GM18858 (cell line): ENCODE results near the gene MAP3K12.
"Not testable (repeated sequence)": the region's sequence is repeated elsewhere in the genome, so short reads cannot be mapped to it uniquely, and the experiment has no call there.

Experiments
- ATAC-seq: cut with Tn5 transposase; IDR thresholded peaks from one replicate; pipeline ENCODE4 v1.9.1; 2021; ENCODE audit not compliant: unreplicated experiment

MAP3K12 gene

DNA sequence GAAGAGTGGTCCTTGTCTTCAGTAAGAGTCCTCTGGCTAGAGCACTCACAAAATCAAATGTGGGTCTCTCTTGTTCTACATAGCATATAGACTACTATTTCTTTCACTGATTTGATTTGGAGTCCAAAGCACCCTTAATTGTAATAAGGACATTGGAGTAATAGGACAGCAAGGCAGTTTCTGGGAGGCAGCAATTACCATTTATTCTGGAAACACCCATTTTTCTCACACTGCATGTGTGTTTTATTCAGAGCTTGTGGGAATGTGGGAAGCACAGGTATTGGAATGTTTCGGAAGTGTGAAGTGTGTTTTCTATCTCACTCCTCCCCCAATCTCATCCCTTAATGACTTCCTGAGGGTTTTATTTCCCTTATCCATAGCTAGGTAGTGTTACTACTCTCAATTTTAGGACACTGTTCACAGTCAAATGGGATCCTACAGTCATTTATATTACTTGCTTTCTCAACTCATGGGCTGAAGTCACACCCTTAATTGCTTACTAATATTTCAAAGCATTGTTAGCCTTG, 27.1 kb downstream of the MAP3K12 start:
- ATAC-seq: no peak

DNA sequence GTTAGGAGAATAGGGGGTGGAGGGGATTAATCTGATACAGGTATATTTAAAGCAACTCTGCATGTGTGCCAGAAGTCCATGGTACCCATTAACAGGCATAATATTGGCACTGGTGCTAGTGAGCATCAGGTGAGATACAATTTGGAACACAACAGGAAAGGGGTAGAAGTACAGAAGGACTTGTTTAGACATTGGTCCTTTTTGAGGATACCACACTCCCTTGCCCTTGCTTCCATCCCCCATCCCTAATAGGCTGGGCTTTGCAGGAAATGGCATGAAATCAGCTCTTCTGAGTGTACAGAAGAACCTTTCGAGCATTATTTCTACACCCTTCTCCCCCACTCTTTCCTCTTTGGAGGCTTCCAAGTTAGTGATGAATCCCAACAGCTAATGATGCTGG, 31.0 kb downstream of the MAP3K12 start:
- ATAC-seq: no peak

DNA sequence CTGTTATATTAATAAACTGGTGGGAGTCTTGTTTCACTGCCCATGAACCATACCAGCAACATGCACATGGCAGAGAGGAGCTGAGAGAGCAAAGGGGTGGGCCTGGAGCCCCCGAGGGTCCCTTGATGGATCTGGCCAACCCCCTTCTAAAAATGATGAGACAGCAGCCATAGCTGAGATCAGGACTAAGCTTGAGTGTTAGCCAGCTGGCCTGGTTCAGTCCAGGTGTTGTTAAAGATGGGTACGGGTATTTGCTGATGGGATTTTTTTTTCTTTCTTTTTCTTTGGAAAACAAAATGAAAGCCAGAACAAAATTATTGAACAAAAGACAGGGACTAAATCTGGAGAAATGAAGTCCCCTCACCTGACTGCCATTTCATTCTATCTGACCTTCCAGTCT, 31.4 kb downstream of the MAP3K12 start:
- ATAC-seq: no peak

DNA sequence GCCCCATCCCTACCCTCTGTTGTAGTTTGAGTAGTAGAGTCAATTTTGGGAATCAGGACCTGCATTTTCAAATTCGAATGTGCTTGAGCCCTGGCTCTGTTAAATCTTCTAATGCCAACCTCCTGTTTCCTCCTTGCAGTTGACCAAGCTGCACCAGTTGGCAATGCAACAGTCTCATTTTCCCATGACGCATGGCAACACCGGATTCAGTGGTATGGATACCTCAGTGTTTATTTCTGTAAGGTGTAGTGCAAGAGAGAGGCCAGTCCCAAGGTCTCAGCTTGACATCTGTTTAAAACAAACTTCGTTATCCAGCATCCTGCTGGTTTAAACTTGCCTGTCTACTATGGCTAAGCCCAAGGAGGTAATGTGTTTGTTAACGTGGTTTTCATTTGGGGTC, 32.2 kb downstream of the MAP3K12 start:
- ATAC-seq: no peak

DNA sequence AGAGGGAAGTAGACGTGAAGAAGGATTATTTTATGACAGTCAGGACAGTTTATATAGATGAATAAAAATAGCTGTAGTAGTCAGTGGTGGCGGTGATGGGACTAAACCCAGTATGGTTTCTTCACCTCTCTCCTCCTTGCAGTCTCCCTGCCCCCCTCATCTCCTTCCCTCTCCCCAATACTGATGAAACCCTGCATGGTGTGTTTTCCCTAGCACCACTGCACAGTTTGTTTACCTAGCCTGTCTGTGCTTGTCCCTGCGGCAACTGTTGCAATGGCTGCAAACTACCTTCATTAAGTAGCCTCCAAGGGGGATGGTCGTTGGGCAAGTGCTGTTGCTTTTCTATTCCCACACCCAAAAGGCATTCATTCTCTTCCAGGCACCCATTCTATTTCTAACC, 32.6 kb downstream of the MAP3K12 start:
- ATAC-seq: no peak

DNA sequence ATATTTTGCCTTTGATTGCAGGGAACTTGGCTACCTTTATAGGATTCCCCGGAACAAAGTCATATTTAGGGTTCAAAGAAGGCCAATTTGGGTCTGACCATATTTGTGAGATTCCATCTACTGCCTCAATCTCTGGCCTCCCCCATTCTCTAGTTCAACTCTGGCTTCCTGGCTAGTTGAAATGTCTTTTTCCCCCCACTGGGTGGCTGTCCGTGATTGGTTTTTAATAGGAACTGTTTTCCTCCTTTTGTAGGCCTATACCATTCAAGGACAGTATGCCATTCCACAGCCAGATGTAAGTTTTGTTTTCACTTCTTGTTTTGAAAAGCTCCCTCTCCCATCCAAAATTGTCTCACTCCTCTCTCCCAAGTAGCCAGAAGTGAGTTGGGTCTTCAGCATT, 33.6 kb downstream of the MAP3K12 start:
- ATAC-seq: no peak

DNA sequence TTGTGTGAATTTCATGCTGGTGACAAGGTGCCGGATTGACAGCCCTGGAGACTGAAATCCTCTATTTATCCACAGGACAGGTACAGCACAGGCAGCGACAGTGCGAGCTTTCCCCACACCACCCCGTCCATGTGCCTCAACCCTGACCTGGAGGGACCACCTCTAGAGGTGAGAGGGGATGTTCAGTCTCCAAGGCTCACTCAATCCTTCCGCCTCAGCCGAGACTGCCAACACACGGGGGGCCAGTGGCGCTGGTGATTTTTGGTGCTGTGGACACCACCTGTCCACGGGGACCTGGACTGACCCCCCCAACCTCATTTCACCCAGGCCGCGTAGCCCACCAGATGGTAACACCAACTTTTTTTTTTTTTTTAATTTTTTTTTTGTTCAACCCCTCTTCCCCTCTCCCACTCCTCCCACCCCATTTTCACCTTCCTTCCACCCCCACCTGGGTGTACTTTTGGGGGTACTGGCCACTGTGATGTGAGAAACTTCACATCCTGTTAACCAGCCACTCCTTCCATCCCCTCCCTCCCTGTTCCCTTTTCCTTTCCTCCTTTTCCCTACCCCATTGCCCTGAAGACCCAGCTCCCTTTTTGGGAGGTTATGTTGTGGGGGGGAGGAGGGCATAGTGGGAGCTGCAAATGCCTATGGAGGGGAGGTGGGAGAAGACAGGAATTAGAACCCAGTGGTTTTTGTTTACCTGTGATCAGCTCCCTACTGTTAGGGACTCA, 34.4 kb downstream of the MAP3K12 start:
- no peak for ATAC-seq

DNA sequence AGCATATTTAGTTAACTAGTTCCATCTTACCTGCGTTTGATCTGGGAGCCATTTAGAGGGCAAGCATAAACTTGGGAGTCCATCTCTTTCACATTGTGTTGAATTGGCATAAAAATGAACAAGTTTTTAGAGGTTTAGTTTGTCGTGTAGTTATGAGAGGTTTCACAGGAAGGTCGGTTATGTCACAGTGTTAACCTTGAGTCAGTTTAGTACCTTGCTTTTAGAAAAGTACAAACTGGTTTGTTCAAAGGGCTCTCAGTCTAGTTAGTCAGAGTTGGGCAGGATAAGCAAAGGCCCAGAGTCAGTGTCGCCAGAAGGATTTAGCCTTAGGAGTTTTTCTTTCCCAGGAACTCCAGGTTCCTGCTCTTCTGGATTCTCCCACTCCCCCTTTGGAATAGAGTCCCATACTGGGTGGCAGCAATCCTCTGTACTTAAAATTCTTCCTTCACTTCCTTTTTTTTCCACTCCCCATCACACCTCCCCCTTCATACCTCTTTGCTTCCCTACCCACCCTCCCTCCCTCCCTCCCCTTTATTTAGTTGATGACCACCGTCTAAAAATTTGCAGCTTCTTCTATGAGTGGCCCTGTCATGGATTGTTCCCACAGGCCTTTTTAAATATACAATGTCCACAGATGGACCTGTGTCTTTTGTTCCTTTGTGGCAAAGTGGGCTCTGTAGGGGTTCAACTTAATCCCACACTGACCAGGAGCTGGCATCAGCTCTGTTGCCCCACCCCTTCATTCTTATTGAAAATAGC, 35.3 kb downstream of the MAP3K12 start:
- no peak for ATAC-seq

DNA sequence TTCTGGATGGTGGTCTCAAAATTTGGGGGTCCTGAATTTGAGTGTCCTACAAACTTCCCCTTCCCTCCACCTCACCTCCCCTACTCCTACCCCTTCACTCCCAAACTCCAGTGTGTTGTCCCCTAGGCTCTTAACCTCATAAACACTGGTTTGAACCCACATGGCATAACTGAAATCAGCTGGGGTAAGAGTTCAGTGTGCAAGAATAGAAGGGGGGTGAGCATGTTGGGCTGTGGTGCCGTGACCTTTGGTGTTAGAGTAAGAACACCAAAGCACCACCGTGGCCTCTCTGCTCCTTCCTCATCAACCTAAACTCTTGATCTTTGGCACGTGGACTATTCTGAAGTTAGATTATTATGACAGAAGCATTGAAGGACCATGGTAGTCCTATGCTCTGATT, 36.3 kb downstream of the MAP3K12 start:
- no peak for ATAC-seq

DNA sequence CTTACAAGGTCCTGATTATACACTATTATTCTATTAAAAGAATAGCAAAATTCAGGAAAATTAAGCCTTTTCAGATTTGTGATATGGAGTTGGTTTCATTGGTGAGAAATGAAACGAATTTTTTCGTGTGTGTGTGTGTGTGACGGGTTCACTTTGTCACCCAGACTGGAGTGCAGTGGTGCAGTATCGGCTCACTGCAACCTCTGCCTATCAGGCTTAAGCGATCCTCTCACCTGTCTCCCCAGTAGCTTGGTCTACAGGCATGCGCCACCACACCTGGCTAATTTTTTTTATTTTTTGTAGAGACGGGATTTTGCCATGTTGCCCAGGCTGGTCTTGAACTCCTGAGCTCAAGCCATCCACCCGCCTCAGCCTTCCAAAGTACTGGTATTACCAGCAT, 37.7 kb downstream of the MAP3K12 start:
- no peak for ATAC-seq

DNA sequence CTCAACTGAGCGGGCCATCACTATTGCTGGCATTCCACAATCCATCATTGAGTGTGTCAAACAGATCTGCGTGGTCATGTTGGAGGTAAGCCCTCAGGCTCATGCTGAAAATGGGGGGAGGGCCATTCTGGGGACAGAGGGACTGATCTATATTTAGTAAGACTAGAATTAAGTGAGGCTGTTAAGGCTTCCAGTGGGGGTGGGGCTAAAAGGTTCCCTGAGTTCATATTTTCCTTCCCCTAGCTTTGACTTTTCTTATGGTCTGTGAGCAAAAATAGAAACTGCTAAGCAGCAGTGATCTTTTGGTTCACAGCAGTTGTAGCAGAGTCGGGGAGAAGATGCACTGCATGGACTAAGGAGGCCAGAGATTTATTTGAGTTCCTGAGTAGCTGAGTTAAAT, 38.2 kb downstream of the MAP3K12 start:
- no peak for ATAC-seq

DNA sequence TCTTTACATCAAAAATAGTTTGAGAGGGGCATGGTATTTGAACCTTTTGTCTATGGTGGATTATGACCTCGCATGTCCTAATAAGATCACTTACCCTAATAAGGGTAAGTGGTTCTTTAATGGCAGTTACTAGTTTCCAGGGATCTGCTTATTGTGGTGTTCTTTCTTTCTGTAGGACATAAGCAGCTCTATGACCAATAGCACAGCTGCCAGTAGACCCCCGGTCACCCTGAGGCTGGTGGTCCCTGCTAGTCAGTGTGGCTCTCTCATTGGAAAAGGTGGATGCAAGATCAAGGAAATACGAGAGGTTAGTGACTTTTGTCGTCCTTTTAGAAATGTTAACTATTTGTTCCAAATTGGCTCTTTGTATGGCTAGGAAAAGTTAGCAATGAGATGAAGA, 40.2 kb downstream of the MAP3K12 start:
- no peak for ATAC-seq

DNA sequence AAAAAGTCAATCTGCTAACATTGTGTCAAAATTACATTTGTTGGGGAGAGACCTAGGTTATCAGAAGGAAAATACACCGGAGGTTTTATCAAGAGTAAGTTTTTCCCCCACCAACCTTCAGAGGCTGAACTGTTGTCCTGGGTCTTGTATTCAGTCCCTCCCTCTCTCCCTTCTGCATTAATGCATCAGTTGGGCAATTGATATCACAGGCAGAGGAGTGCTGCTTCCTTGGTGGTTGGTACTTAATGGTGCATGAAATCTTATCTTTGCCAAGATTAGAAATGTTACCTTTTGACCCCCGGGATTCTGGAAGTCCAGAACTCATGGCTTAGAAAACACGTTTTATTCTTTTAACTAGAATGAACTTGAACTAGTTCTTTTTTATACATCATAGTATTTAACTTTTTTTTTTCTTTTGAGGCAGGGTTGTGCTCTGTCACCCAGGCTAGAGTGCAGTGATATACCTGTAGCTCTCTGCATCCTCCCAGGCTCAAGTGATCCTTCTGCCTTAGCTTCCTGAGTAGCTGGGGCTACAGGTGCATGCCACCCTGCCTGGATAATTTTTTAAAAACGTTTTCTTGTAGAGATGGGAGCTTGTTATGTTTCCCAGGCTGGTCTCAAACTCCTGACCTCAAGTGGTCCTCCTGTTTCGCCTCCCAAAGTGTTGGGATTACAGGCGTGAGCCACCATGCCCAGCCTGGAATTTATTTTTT, 42.4 kb downstream of the MAP3K12 start:
- no peak for ATAC-seq

DNA sequence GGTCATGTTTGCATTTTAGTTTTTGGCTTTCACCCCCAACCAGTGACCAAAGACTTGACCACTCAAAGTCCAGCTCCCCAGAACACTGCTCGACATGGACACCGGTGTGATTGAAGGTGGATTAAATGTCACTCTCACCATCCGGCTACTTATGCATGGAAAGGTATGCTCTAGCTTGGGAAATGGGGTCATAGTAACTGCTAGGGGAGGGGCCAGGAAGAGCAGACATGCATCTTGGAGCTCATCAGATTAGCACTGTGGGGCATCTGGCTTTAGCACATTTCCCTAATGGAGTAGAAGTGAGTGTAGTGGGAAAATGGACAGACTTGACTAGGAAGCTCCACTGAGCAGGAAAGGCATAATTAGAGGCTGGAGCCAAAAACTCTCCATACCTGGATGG, 44.6 kb downstream of the MAP3K12 start:
- no peak for ATAC-seq

DNA sequence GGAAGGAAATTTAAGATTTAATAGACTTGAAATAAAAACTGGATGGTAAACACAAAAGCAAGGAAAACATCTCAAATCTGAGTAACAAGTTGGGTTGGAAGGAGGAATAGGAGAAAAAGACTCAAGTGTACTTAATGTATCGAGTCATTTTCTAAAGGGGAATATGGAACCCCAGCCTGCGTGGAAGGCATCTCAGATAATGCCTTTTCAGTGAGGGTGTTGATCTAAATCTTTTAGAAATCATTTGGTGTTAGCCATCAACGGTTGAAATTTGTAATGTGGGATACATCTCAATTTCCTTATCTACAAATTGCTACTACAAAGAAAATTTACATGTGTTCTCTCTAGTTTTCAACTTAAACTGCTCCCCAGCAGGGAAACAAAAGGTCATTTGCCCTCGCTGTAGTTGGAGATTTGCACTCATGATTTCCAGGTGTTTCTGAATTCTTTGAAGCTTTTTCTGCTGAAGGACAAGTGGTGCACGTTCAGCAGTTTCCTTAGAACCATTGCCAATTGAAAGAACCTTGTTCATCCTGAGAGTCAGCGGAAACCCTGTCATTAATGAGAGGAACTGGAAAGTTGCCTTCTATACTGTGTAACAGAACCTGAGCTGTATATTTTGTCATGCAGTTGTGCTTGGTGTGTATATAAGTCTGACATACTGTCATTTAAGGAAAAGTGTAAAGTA, 45.2 kb downstream of the MAP3K12 start:
- no peak for ATAC-seq

DNA sequence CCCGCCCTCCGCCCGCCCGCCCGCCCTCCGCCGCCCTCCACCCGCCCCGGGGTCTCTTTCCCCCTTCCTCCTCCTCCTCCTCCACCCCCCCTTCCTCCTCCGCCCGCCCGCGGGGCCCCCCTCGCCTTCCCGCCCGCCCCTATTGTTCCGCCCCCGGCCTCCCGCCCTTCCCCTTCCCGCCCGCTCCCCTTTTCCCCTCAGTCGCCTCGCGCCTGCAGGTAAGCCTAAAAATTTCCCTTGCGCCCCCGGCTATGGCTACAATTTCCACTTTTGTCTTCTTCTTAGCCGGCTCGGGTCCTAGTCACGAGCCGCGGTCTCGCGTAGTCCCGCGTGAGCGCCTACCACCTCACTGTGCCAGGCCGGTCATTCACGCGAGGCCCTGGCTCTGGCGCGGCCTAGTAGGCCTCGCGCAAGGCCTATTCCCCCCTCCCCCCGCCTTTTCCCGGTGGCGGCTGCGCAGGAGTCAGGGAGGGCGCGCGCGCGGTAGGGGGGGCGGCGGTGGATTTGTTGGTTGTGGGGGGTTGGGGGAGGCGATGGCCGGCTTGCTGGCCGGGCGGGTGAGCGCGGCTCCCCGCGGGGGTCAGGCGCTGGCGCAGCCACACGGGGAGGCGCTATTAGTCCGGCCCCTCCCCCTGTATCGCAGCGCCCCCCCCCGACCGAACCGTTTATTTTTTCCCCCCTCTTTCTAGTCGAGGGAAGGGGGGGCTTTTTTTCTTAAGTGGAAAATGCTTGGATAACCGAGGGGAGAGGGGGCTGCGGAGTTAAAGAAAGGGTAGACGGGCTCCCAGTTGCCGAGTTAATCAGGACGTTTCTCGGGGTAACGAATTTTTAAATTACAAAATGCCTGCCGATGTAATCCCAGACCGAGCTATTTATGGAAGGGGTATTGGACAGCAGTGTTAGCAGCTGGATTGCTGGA, 46.8 kb downstream of the MAP3K12 start:
- no peak for ATAC-seq

DNA sequence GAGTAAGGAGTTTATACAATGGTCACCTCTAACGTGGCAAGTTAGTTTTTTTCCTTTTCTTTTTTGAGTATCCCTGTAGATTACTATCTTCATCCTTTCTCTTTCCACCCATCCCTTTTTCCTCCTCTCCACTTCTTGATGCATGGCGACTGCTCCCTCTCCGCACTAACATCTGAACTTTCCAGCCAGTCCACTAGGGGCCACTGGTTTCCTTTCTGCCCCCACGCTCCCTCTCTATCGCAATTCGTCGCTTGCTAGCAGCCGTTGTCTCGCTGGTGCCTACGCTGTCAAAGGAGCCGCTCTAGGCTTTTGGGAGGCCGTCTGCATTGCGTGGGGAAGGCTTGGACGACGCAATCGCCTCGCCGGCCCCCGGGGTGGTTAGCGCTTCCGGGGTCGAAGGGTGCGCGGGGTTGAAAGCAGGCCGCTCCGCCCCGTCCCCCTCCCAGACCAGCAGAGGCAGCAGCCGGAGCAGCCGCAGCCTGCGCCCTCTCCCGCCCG, 47.5 kb downstream of the MAP3K12 start, which contains the start of gene PCBP2:
Gene PCBP2 (plus strand): TSS at position 442 of the 498 bp plus-strand sequence. CDS start 2,699 bp downstream, outside the sequence.
- ATAC-seq: peak; percentile 89

DNA sequence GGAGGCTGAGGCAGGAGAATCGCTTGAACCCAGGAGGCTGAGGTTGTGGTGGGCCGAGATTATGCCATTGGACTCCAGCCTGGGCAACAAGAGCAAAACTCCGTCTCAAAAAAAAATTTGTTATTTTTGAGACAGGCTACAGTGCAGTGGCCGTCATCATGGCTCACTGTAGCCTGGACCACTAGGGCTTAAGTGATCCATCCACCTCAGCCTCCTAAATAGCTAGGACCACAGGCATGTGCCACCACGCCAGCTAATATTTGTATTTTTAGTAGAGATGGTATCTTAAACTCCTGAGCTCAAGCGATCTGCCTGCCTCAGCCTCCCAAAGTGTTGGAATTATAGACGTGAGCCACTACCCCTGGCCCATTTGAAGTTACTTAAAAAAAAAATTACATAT, 48.3 kb downstream of the MAP3K12 start:
- no peak for ATAC-seq

DNA sequence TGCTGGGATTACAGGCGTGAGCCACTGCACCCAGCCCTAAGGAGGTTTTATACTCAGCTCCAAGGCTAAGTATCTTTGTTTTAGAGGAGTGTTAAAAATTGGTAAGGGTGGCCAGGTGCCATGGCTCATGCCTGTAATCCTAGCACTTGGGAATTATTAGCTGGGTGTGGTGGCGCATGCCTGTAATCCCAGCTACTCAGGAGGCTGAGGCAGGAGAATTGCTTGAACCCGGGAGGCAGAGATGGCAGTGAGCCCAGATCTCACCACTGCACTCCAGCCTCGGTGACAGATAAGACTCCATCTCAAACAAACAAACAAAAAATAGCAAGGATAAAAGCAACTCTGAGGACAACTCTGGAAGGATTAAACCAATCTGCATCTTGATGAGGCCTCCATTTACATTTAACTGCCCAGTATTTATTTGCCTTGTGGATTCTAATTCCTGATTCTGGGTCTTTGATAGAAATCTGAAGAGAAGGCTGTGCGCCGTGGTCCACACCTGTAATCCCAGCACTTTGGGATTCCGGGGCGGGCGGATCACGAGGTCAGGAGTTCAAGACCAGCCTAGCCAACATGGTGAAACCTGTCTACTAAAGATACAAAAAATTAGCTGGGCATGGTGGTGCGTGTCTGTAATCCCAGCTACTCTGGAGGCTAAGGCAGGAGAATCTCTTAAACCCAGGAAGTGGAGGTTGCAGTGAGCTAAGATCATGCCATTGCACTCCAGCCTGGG, 54.5 kb downstream of the MAP3K12 start:
- not testable (repeated sequence) for ATAC-seq
